Adrenal gland (tissue), 5 donors: ENCODE results near the gene ZBTB9.

ENCODE experiments used
- POLR2A ChIP-seq, 2 donors: fragments of 450-650 bp; IDR thresholded peaks; one replicate each; pipeline ENCODE4 v1.6.1; 2017; ENCODE audit warnings: antibody characterized with exemption in 2 of 2, mild to moderate bottlenecking in 2 of 2, moderate library complexity in 1 of 2
- TF ChIP-seq, protein P1 (sequence below), 6 experiments: fragments of 450-650 bp in 4 of 6; fragments of 200-600 bp in 2 of 6; sonication (generic) in 1 of 6; IDR thresholded peaks; 1 replicate in 5 of 6; 2 replicates in 1 of 6; pipeline versions ENCODE4 v1.5.1 to v1.8.0; 2016 to 2021; ENCODE audit warnings: antibody characterized with exemption in 6 of 6, mild to moderate bottlenecking in 2 of 6, moderate library complexity in 1 of 6
- donor health status: DM: no; HTN: no; CAD: no.

GRCh38 chr6:33419580-33420490, 34.5 kb upstream of the ZBTB9 start, which contains the start of gene SYNGAP1:
- no peak for TF ChIP-seq POLR2A (IDR thresholded peaks at IDR 0.05)
- TF ChIP-seq, protein P1, sequence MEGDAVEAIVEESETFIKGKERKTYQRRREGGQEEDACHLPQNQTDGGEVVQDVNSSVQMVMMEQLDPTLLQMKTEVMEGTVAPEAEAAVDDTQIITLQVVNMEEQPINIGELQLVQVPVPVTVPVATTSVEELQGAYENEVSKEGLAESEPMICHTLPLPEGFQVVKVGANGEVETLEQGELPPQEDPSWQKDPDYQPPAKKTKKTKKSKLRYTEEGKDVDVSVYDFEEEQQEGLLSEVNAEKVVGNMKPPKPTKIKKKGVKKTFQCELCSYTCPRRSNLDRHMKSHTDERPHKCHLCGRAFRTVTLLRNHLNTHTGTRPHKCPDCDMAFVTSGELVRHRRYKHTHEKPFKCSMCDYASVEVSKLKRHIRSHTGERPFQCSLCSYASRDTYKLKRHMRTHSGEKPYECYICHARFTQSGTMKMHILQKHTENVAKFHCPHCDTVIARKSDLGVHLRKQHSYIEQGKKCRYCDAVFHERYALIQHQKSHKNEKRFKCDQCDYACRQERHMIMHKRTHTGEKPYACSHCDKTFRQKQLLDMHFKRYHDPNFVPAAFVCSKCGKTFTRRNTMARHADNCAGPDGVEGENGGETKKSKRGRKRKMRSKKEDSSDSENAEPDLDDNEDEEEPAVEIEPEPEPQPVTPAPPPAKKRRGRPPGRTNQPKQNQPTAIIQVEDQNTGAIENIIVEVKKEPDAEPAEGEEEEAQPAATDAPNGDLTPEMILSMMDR (IDR thresholded peaks at IDR 0.05), result no peak
